Neuronal stem cell (in vitro differentiated cells): ENCODE measurements around the gene OR10G6. TPM values are rescaled to one million over a fixed set of nuclear protein-coding genes. Genes with fewer than 3 reads are reported as not detected.

Experiments
- DNase-seq: peaks from one replicate; pipeline ENCODE4 v3.0.0-alpha.2; 2013; ENCODE audit warnings: low spot score
- H2AFZ ChIP-seq: one replicate; pipeline ENCODE4 v1.6.1; 2013; ENCODE audit warnings: mild to moderate bottlenecking, low read length, inconsistent platforms
- H2AK5ac ChIP-seq: 2 replicates; pipeline ENCODE4 v1.6.1; 2013; ENCODE audit warnings: low read depth, mild to moderate bottlenecking, inconsistent platforms, low read length, moderate library complexity, mixed read lengths
- H2BK120ac ChIP-seq: 2 replicates; pipeline ENCODE4 v1.6.1; 2013; ENCODE audit warnings: low read depth, mild to moderate bottlenecking, inconsistent platforms, low read length, moderate library complexity, mixed read lengths
- H2BK12ac ChIP-seq: one replicate; pipeline ENCODE4 v1.6.1; 2013; ENCODE audit warnings: low read length, inconsistent platforms
- H2BK15ac ChIP-seq: 2 replicates; pipeline ENCODE4 v1.6.1; 2013; ENCODE audit warnings: mild to moderate bottlenecking, low read length, inconsistent platforms, mixed read lengths
- H2BK5ac ChIP-seq: one replicate; pipeline ENCODE4 v1.6.1; 2013; ENCODE audit warnings: inconsistent platforms, mild to moderate bottlenecking, low read length, moderate library complexity
- H3K14ac ChIP-seq: one replicate; pipeline ENCODE4 v1.6.1; 2013; ENCODE audit warnings: low read length, inconsistent platforms
- H3K18ac ChIP-seq: 2 replicates; pipeline ENCODE4 v1.6.1; 2013; ENCODE audit warnings: low read length, inconsistent platforms
- H3K23ac ChIP-seq: 2 replicates; pipeline ENCODE4 v1.6.1; 2013; ENCODE audit warnings: low read depth, mild to moderate bottlenecking, mixed read lengths, low read length, inconsistent platforms; ENCODE audit not compliant: poor library complexity
- H3K27ac ChIP-seq: replicated peaks from 3 replicates; pipeline ENCODE4 v1.5.1; 2013; ENCODE audit warnings: low read length, inconsistent platforms
- H3K27me3 ChIP-seq, 3 experiments: 2 replicates each; pipeline ENCODE4 v1.6.1; 2013; ENCODE audit warnings: low read length in 3 of 3, mild to moderate bottlenecking in 2 of 3, inconsistent platforms in 1 of 3, low read depth in 1 of 3, mixed read lengths in 1 of 3, moderate library complexity in 1 of 3; ENCODE audit not compliant: control insufficient read depth in 3 of 3, insufficient read depth in 3 of 3
- H3K36me3 ChIP-seq, 2 donors: replicated peaks in 1 of 2; 2 replicates each; pipeline ENCODE4 v1.6.1; 2013; ENCODE audit warnings: low read length in 2 of 2; ENCODE audit not compliant: control insufficient read depth in 2 of 2, insufficient read depth in 2 of 2
- H3K4ac ChIP-seq: 2 replicates; pipeline ENCODE4 v1.6.1; 2013; ENCODE audit warnings: inconsistent platforms, mild to moderate bottlenecking, low read length, moderate library complexity
- H3K4me1 ChIP-seq, 2 donors: 1 replicate in 1 of 2; 2 replicates in 1 of 2; pipeline ENCODE4 v1.6.1; 2013; ENCODE audit warnings: low read length in 2 of 2, low read depth in 1 of 2; ENCODE audit not compliant: control insufficient read depth in 2 of 2, insufficient read depth in 1 of 2
- H3K4me2 ChIP-seq: one replicate; pipeline ENCODE4 v1.6.1; 2013; ENCODE audit warnings: mild to moderate bottlenecking, low read length, inconsistent platforms; ENCODE audit not compliant: insufficient read depth, poor library complexity, severe bottlenecking
- H3K4me3 ChIP-seq, 2 donors: 2 replicates each; pipeline ENCODE4 v1.5.1; 2013; ENCODE audit warnings: low read length in 2 of 2, mild to moderate bottlenecking in 2 of 2, inconsistent platforms in 1 of 2, moderate library complexity in 1 of 2
- H3K79me1 ChIP-seq: one replicate; pipeline ENCODE4 v1.6.1; 2013; ENCODE audit warnings: low read depth, mild to moderate bottlenecking, inconsistent platforms, low read length, moderate library complexity
- H3K9ac ChIP-seq: one replicate; pipeline ENCODE4 v1.6.1; 2013; ENCODE audit warnings: mild to moderate bottlenecking, low read depth, low read length, inconsistent platforms; ENCODE audit not compliant: poor library complexity
- H3K9me3 ChIP-seq, 2 donors: replicated peaks in 1 of 2; 2 replicates each; pipeline versions ENCODE3 to v1.6.1; 2013; ENCODE audit warnings: low read length in 2 of 2, mild to moderate bottlenecking in 2 of 2, inconsistent platforms in 1 of 2, low read depth in 1 of 2, mixed read lengths in 1 of 2, moderate library complexity in 1 of 2; ENCODE audit not compliant: control insufficient read depth in 2 of 2, insufficient read depth in 1 of 2
- H4K8ac ChIP-seq: one replicate; pipeline ENCODE4 v1.6.1; 2013; ENCODE audit warnings: low read depth, mild to moderate bottlenecking, inconsistent platforms, low read length, moderate library complexity
- H4K91ac ChIP-seq: one replicate; pipeline ENCODE4 v1.6.1; 2013; ENCODE audit warnings: low read length, low read depth, mild to moderate bottlenecking, inconsistent platforms; ENCODE audit not compliant: poor library complexity
- WGBS, 2 donors: extraction: QIAGEN DNeasy Blood & Tissue Kit; methylation state at CpG; one replicate each; pipeline ENCODE4 v1.1.7; 2013; ENCODE audit warnings: missing lambda C conversion rate in 2 of 2, mixed read lengths in 1 of 2; ENCODE audit not compliant: insufficient read length in 2 of 2, insufficient replicate concordance in 1 of 2; ENCODE audit errors: extremely low coverage in 2 of 2; 5-methylcytosine and 5-hydroxymethylcytosine counted together
- polyA plus RNA-seq, 2 experiments: library from polyadenylated mRNA; stranded (reverse); fragments of 200-250 nt; gene quantifications; one replicate each; pipeline ENCODE4 v1.2.3, GENCODE V29; 2013

Gene OR10G6
- not detected for polyA plus RNA-seq (2013, experiment 1 of 2)
- polyA plus RNA-seq (2013, experiment 2 of 2): not detected

GRCh38 chr11:123995119-123995518 is at the start of gene OR10G6:
OR10G6 (minus strand) TSS chr11:123995161; CDS start chr11:123995161, 0 bp downstream.
- H4K8ac ChIP-seq: no peak within 1 kb of the TSS
- H3K9ac ChIP-seq: no peak within 1 kb of the TSS
- H3K4me1 ChIP-seq: peaks cover 0 to 1% of the 10 kb centered on the region in 2 donors
- no peaks in the 10 kb centered on the region for H3K79me1 ChIP-seq
- H4K91ac ChIP-seq: peak within 1 kb of the TSS; percentile 14
- H2BK12ac ChIP-seq: no peak within 1 kb of the TSS
- 100% methylated on average over 1 of the region's 1 CpG for WGBS, 2 donors
- no peak within 1 kb of the TSS for H3K4me2 ChIP-seq
- peak within 1 kb of the TSS; percentile 39 for H3K18ac ChIP-seq
- H2AFZ ChIP-seq: no peak within 1 kb of the TSS
- H3K9me3 ChIP-seq: no peaks in the 10 kb centered on the region
- no peak within 1 kb of the TSS for H2AK5ac ChIP-seq
- no peak within 1 kb of the TSS for H3K23ac ChIP-seq
- no peak for DNase-seq
- no peak within 1 kb of the TSS for H2BK5ac ChIP-seq
- H3K36me3 ChIP-seq: no peaks in the 10 kb centered on the region
- no peaks in the 10 kb centered on the region for H3K27me3 ChIP-seq
- H3K27ac ChIP-seq: no peak within 1 kb of the TSS
- peak within 1 kb of the TSS; percentile 25 for H3K14ac ChIP-seq
- no peak within 1 kb of the TSS for H2BK120ac ChIP-seq
- no peak within 1 kb of the TSS for H2BK15ac ChIP-seq
- H3K4ac ChIP-seq: no peak within 1 kb of the TSS
- peak within 1 kb of the TSS in 1 of 2 donors; percentile 37 for H3K4me3 ChIP-seq

DNA sequence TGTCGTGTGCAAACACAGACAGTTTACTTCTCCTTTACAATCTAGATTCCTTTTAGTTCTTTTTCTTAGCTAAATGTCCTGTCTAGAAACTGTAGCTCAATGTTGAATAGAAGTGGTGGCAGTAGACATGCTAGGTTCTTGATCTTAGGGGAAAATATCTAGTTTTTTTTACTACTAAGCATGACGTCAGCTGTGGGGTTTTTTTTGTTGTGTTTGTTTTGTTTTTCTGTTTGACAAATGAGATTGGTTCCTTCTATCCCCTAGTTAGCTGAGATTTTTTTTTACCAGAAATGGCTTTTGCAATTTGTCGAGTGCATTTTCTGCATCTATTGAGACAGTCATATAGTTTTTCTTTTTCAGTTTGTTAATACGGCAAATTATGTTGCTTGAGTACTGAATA is 48.5 kb upstream of the OR10G6 start:
- Histone ChIP-seq H2BK12ac (no peak overlapping the region), H2AK5ac (no peak overlapping the region), H3K36me3 (no peaks in the 10 kb centered on the region), H2BK120ac (no peak overlapping the region), H2AFZ (no peak overlapping the region), H3K27me3 (no peaks in the 10 kb centered on the region), H3K18ac (no peak overlapping the region), H2BK15ac (no peak overlapping the region), H4K8ac (no peak overlapping the region), H3K9ac (no peak overlapping the region), H3K27ac (no peak overlapping the region), H3K14ac (no peak overlapping the region), H3K4me3 (no peak overlapping the region), H2BK5ac (no peak overlapping the region), H3K23ac (no peak overlapping the region), H3K9me3 (no peaks in the 10 kb centered on the region), H3K4me2 (no peak overlapping the region), H3K4ac (no peak overlapping the region), H4K91ac (no peak overlapping the region), H3K79me1 (no peaks in the 10 kb centered on the region), H3K4me1 (no peaks in the 10 kb centered on the region)
- no CpG with 5 or more reads among the region's 4 CpGs for WGBS, 2 donors
- DNase-seq: no peak

- H2BK120ac ChIP-seq: no peak within 1 kb of the TSS
- no peak within 1 kb of the TSS for H3K9ac ChIP-seq
- no peaks in the 10 kb centered on the region for H3K9me3 ChIP-seq
- H2BK12ac ChIP-seq: no peak within 1 kb of the TSS
- no peak within 1 kb of the TSS for H3K4me3 ChIP-seq
- H3K4me1 ChIP-seq: no peaks in the 10 kb centered on the region
- H3K27ac ChIP-seq: no peak within 1 kb of the TSS
- no CpG with 5 or more reads among the region's 1 CpG for WGBS, 2 donors
- H2BK5ac ChIP-seq: no peak within 1 kb of the TSS
- H2AFZ ChIP-seq: no peak within 1 kb of the TSS
- no peaks in the 10 kb centered on the region for H3K27me3 ChIP-seq
- no peak within 1 kb of the TSS for H3K4me2 ChIP-seq
- no peak within 1 kb of the TSS for H4K91ac ChIP-seq
- no peaks in the 10 kb centered on the region for H3K36me3 ChIP-seq
- DNase-seq: no peak
- no peak within 1 kb of the TSS for H3K4ac ChIP-seq
- no peak within 1 kb of the TSS for H3K23ac ChIP-seq
- no peak within 1 kb of the TSS for H4K8ac ChIP-seq
- H2BK15ac ChIP-seq: no peak within 1 kb of the TSS
- no peak within 1 kb of the TSS for H2AK5ac ChIP-seq
- H3K14ac ChIP-seq: no peak within 1 kb of the TSS
- H3K79me1 ChIP-seq: no peaks in the 10 kb centered on the region
- H3K18ac ChIP-seq: no peak within 1 kb of the TSS
Observed at GRCh38 chr11:124041254-124041653, 46.3 kb upstream of the OR10G6 start, which contains the start of gene OR10G7. OR10G7 (minus strand) TSS chr11:124041325; CDS start chr11:124039001, 2,324 bp downstream.

DNA sequence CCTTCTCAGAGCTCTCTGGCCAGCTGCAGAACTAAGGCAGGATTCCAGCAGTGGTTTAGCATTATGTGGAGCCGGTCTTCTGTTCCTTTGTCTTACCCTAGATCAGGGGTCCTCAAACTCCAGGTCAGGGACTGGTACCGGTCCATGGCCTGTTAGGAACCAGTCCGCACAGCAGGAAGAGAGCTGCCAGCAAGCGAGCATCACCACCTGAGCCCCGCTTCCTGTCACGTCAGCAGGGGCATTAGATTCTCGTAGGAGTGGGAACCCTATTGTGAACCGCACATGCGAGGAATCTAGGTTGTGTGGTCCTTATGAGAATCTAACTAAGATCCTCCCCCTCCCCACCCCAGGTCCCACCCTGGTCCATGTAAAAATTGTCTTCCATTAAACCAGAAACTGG is 44.6 kb upstream of the OR10G6 start:
- no peak overlapping the region for H2BK12ac ChIP-seq
- no peak overlapping the region for H2BK15ac ChIP-seq
- no peak overlapping the region for H3K14ac ChIP-seq
- H3K27me3 ChIP-seq: no peaks in the 10 kb centered on the region
- H3K9ac ChIP-seq: no peak overlapping the region
- peak overlapping the region; percentile 44 for H3K18ac ChIP-seq
- H2AK5ac ChIP-seq: no peak overlapping the region
- WGBS, 2 donors: no CpG with 5 or more reads among the region's 9 CpGs
- no peak overlapping the region for H2AFZ ChIP-seq
- no peak overlapping the region for H2BK120ac ChIP-seq
- H3K4me1 ChIP-seq: no peaks in the 10 kb centered on the region
- H3K79me1 ChIP-seq: no peaks in the 10 kb centered on the region
- H3K4ac ChIP-seq: no peak overlapping the region
- H3K36me3 ChIP-seq: no peaks in the 10 kb centered on the region
- H3K27ac ChIP-seq: no peak overlapping the region
- H3K4me2 ChIP-seq: no peak overlapping the region
- no peak overlapping the region for H4K8ac ChIP-seq
- H4K91ac ChIP-seq: no peak overlapping the region
- no peak overlapping the region for H2BK5ac ChIP-seq
- no peak for DNase-seq
- no peak overlapping the region for H3K23ac ChIP-seq
- no peaks in the 10 kb centered on the region for H3K9me3 ChIP-seq
- no peak overlapping the region for H3K4me3 ChIP-seq
